Neural cell (in vitro differentiated cells): ENCODE results near the gene KLHL14.

Experiments
- EP300 ChIP-seq: fragments of 450-650 bp; conservative IDR thresholded peaks from 2 replicates; pipeline ENCODE4 v1.6.1; 2014; ENCODE audit warnings: antibody characterized with exemption, mild to moderate bottlenecking, moderate library complexity; ENCODE audit not compliant: poor library complexity, severe bottlenecking
- EZH2 ChIP-seq: fragments of 200-600, 300-800 bp; shearing (Covaris generic), sonication (generic); IDR thresholded peaks from 2 replicates; pipeline ENCODE4 v1.6.1; 2014; ENCODE audit warnings: antibody characterized with exemption, low read length, borderline replicate concordance, mild to moderate bottlenecking; ENCODE audit not compliant: insufficient read depth, poor library complexity, severe bottlenecking
- MXI1 ChIP-seq: fragments of 450-650 bp; conservative IDR thresholded peaks from 2 replicates; pipeline ENCODE4 v1.6.1; 2014; ENCODE audit warnings: antibody characterized with exemption, mild to moderate bottlenecking; ENCODE audit not compliant: poor library complexity, severe bottlenecking
- POLR2AphosphoS5 ChIP-seq: IDR thresholded peaks from 2 replicates; pipeline ENCODE4 v1.6.1; 2012
- RAD21 ChIP-seq: fragments of 450-650 bp; conservative IDR thresholded peaks from 2 replicates; pipeline ENCODE4 v1.6.1; 2014; ENCODE audit warnings: antibody characterized with exemption, mild to moderate bottlenecking, moderate library complexity
- SMC3 ChIP-seq: fragments of 450-650 bp; conservative IDR thresholded peaks from 2 replicates; pipeline ENCODE4 v1.6.1; 2014; ENCODE audit warnings: antibody characterized with exemption, mild to moderate bottlenecking, moderate library complexity; ENCODE audit not compliant: poor library complexity
- TAF1 ChIP-seq: IDR thresholded peaks from 2 replicates; pipeline ENCODE4 v1.6.1; 2012; ENCODE audit warnings: low read depth
- TF ChIP-seq, protein P1 (sequence below): fragments of 450-650 bp; IDR thresholded peaks from 2 replicates; pipeline ENCODE4 v1.5.1; 2014; ENCODE audit warnings: antibody characterized with exemption, mild to moderate bottlenecking, moderate library complexity; ENCODE audit not compliant: poor library complexity, severe bottlenecking
- TF ChIP-seq, protein P2 (sequence below): IDR thresholded peaks from 2 replicates; pipeline ENCODE4 v1.6.1; 2012; ENCODE audit warnings: borderline replicate concordance

- TF ChIP-seq, protein P1, sequence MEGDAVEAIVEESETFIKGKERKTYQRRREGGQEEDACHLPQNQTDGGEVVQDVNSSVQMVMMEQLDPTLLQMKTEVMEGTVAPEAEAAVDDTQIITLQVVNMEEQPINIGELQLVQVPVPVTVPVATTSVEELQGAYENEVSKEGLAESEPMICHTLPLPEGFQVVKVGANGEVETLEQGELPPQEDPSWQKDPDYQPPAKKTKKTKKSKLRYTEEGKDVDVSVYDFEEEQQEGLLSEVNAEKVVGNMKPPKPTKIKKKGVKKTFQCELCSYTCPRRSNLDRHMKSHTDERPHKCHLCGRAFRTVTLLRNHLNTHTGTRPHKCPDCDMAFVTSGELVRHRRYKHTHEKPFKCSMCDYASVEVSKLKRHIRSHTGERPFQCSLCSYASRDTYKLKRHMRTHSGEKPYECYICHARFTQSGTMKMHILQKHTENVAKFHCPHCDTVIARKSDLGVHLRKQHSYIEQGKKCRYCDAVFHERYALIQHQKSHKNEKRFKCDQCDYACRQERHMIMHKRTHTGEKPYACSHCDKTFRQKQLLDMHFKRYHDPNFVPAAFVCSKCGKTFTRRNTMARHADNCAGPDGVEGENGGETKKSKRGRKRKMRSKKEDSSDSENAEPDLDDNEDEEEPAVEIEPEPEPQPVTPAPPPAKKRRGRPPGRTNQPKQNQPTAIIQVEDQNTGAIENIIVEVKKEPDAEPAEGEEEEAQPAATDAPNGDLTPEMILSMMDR: no peak
- TF ChIP-seq SMC3 (no peak), RAD21 (no peak), POLR2AphosphoS5 (peak; percentile 20), TAF1 (no peak), EP300 (no peak), EZH2 (no peak), MXI1 (no peak)
- TF ChIP-seq, protein P2, sequence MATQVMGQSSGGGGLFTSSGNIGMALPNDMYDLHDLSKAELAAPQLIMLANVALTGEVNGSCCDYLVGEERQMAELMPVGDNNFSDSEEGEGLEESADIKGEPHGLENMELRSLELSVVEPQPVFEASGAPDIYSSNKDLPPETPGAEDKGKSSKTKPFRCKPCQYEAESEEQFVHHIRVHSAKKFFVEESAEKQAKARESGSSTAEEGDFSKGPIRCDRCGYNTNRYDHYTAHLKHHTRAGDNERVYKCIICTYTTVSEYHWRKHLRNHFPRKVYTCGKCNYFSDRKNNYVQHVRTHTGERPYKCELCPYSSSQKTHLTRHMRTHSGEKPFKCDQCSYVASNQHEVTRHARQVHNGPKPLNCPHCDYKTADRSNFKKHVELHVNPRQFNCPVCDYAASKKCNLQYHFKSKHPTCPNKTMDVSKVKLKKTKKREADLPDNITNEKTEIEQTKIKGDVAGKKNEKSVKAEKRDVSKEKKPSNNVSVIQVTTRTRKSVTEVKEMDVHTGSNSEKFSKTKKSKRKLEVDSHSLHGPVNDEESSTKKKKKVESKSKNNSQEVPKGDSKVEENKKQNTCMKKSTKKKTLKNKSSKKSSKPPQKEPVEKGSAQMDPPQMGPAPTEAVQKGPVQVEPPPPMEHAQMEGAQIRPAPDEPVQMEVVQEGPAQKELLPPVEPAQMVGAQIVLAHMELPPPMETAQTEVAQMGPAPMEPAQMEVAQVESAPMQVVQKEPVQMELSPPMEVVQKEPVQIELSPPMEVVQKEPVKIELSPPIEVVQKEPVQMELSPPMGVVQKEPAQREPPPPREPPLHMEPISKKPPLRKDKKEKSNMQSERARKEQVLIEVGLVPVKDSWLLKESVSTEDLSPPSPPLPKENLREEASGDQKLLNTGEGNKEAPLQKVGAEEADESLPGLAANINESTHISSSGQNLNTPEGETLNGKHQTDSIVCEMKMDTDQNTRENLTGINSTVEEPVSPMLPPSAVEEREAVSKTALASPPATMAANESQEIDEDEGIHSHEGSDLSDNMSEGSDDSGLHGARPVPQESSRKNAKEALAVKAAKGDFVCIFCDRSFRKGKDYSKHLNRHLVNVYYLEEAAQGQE: no peak
Measured at GRCh38 chr18:32724071-32724749, 48.6 kb downstream of the KLHL14 start.
